Glutamatergic neuron (in vitro differentiated cells): ENCODE results near the gene DHPS. TPM values are rescaled to one million over a fixed set of nuclear protein-coding genes. Genes with fewer than 3 reads are reported as not detected.
A peak's percentile ranks its signal among the peaks of the same experiment; 100 is the strongest.
"Not testable (repeated sequence)": the region's sequence is repeated elsewhere in the genome, so short reads cannot be mapped to it uniquely, and the experiment has no call there.

Experiments
- DNase-seq: peaks from one replicate; pipeline ENCODE4 v3.0.0; 2022
- H3K27ac Mint-ChIP-seq: one replicate; pipeline ENCODE4 v1.8.0; 2020; ENCODE audit warnings: mild to moderate bottlenecking, mixed read lengths, inconsistent platforms; ENCODE audit not compliant: unreplicated experiment
- H3K27me3 Mint-ChIP-seq: one replicate; pipeline ENCODE4 v1.8.0; 2020; ENCODE audit warnings: mild to moderate bottlenecking, moderate library complexity, mixed read lengths, inconsistent platforms; ENCODE audit not compliant: unreplicated experiment
- H3K36me3 Mint-ChIP-seq: one replicate; pipeline ENCODE4 v1.8.0; 2020; ENCODE audit warnings: mild to moderate bottlenecking, mixed read lengths, inconsistent platforms; ENCODE audit not compliant: unreplicated experiment
- H3K4me1 Mint-ChIP-seq: one replicate; pipeline ENCODE4 v1.8.0; 2020; ENCODE audit warnings: mild to moderate bottlenecking, low read depth, mixed read lengths, inconsistent platforms; ENCODE audit not compliant: unreplicated experiment
- H3K4me3 Mint-ChIP-seq: one replicate; pipeline ENCODE4 v1.8.0; 2020; ENCODE audit warnings: mild to moderate bottlenecking, mixed read lengths, inconsistent platforms; ENCODE audit not compliant: unreplicated experiment
- H3K9me3 Mint-ChIP-seq: one replicate; pipeline ENCODE4 v1.8.0; 2020; ENCODE audit warnings: mild to moderate bottlenecking, moderate library complexity, mixed read lengths, inconsistent platforms; ENCODE audit not compliant: unreplicated experiment
- CTCF ChIP-seq: fragments of 200-600 bp; sonication (generic); IDR thresholded peaks from one replicate; pipeline ENCODE4 v1.5.0; 2021; ENCODE audit not compliant: partially characterized antibody, unreplicated experiment
- total RNA-seq: library from RNA; stranded (reverse); fragmentation: NEBNext Ultra II Directional; extraction: Animal tissue kit (Norgen Biotek cat#: 25700); gene quantifications from one replicate; pipeline ENCODE4 v1.2.1, GENCODE V29; 2021; ENCODE audit not compliant: unreplicated experiment

Gene DHPS
- total RNA-seq, 1 donor from 2014 or later = 116 TPM

- Mint-ChIP-seq H3K9me3 (peaks cover 8% of the 10 kb centered on the region), H3K4me1 (peaks cover 4% of the 10 kb centered on the region), H3K27ac (no peak overlapping the region), H3K27me3 (no peaks in the 10 kb centered on the region), H3K4me3 (no peak overlapping the region), H3K36me3 (no peaks in the 10 kb centered on the region)
- DNase-seq = no peak
- no peak for TF ChIP-seq CTCF
These were observed 24.1 kb upstream of the DHPS start for GRCh38 chr19:12705654-12706331.

- TF ChIP-seq CTCF = no peak
- no peak for DNase-seq
- H3K27ac Mint-ChIP-seq = no peak overlapping the region
- H3K9me3 Mint-ChIP-seq = peaks cover 8% of the 10 kb centered on the region
- peaks cover 4% of the 10 kb centered on the region for H3K4me1 Mint-ChIP-seq
- no peaks in the 10 kb centered on the region for H3K27me3 Mint-ChIP-seq
- no peak overlapping the region for H3K4me3 Mint-ChIP-seq
- no peaks in the 10 kb centered on the region for H3K36me3 Mint-ChIP-seq
These were observed 23.5 kb upstream of the DHPS start for GRCh38 chr19:12705169-12705568.

GRCh38 chr19:12703046-12703445, 21.4 kb upstream of the DHPS start:
- peak; percentile 78 for DNase-seq
- no peaks in the 10 kb centered on the region for H3K36me3 Mint-ChIP-seq
- H3K4me3 Mint-ChIP-seq = peak overlapping the region; percentile 68
- peak overlapping the region; percentile 93 for H3K27ac Mint-ChIP-seq
- H3K27me3 Mint-ChIP-seq = no peaks in the 10 kb centered on the region
- no peak for TF ChIP-seq CTCF
- peaks cover 10% of the 10 kb centered on the region for H3K9me3 Mint-ChIP-seq
- H3K4me1 Mint-ChIP-seq = peaks cover 4% of the 10 kb centered on the region

- Mint-ChIP-seq H3K27ac (peak overlapping the region; percentile 59), H3K4me3 (no peak overlapping the region), H3K9me3 (peaks cover 11% of the 10 kb centered on the region), H3K4me1 (peaks cover 4% of the 10 kb centered on the region), H3K36me3 (no peaks in the 10 kb centered on the region), H3K27me3 (no peaks in the 10 kb centered on the region)
- TF ChIP-seq CTCF = no peak
- DNase-seq = no peak
These were observed 20.1 kb upstream of the DHPS start for GRCh38 chr19:12701596-12702282.

GRCh38 chr19:12698138-12698537, 16.5 kb upstream of the DHPS start:
- DNase-seq = no peak
- H3K9me3 Mint-ChIP-seq = peaks cover 10% of the 10 kb centered on the region
- H3K27me3 Mint-ChIP-seq = peaks cover 2% of the 10 kb centered on the region
- TF ChIP-seq CTCF = no peak
- H3K4me1 Mint-ChIP-seq = peaks cover 3% of the 10 kb centered on the region
- H3K4me3 Mint-ChIP-seq = peak overlapping the region; percentile 66
- no peak overlapping the region for H3K27ac Mint-ChIP-seq
- no peaks in the 10 kb centered on the region for H3K36me3 Mint-ChIP-seq

GRCh38 chr19:12697425-12697824, 15.7 kb upstream of the DHPS start:
- not testable (repeated sequence) for H3K4me1 Mint-ChIP-seq, H3K4me3 Mint-ChIP-seq, H3K9me3 Mint-ChIP-seq, H3K36me3 Mint-ChIP-seq, H3K27ac Mint-ChIP-seq, H3K27me3 Mint-ChIP-seq, DNase-seq
